Amniotic epithelial cell (primary cell): ENCODE measurements around the gene ADPGK.
"Not testable (repeated sequence)": the region's sequence is repeated elsewhere in the genome, so short reads cannot be mapped to it uniquely, and the experiment has no call there.

Experiments used
- DNase-seq: peaks from one replicate; pipeline ENCODE4 v3.0.0-alpha.2; 2010; ENCODE audit warnings: low read depth

The ADPGK gene

DNA sequence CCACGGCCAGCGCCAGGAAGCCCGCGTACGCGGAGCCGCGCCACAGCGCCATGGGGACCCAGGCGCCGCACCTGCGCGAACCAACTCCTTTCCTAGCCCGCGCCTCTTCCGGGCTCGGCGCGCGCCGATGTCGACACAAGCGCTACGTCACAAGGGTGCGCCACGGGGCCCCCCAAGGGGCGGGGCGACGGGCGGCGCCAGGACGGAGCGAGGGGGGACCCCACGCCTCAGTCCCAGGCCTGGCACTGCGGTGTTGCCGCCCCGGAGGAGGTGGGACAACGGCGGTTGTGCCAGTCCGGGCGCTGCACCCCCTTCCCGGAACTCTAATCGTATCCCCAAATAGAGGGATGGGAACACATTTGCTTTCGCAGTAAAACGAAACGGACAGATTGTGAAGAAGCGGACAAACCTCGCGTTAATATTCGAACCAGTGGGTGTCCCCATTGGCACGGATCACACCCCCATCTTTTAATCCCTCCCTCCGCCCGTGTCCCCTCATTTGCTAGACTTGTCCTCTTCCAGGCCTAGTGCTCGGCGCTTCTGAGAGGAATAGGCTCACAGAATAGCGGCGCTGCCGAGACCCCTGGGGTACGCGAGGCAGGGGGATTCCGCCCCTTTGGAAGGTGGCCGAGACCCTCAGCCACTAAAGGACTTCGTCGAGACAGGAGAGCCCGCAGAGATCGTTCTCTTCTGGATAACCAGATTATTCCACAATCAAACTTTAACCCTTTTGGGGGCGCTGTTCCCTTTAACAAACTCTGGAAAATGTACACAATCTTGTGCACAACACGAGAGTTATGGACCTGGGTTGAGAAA, at the start of gene ADPGK:
Gene ADPGK, minus strand, starts transcription at position 119 of the 816 bp plus-strand sequence. Its CDS starts 67 bp downstream, at position 52.
- DNase-seq = peak; percentile 83

DNA sequence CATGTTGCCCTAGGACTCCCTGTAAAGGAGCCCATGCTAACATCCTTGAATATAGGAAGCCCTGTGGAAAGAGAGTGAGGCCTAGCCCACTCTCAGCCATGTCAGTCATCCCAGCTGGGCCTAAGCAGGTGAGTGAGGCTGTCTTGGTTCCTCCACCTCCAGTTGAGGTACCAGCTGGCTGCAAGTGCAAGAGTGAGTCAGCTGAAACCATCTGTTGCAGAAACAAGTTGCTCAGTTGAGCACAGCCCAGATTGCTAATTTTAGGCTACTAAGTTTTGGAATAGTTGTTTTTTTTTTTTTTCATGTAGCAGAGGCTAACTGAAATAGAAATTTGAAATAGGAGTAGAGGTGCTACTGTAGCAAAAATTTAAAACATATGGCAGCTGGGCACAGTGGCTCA, 43.7 kb upstream of the ADPGK start:
- no peak for DNase-seq

GRCh38 chr15:72826611-72827010, 43.1 kb upstream of the ADPGK start:
- no peak for DNase-seq

GRCh38 chr15:72825829-72826228, 42.3 kb upstream of the ADPGK start:
- no peak for DNase-seq

GRCh38 chr15:72824781-72825180, 41.2 kb upstream of the ADPGK start:
- no peak for DNase-seq

- no peak for DNase-seq
Measured at GRCh38 chr15:72824112-72824511, 40.6 kb upstream of the ADPGK start.

DNA sequence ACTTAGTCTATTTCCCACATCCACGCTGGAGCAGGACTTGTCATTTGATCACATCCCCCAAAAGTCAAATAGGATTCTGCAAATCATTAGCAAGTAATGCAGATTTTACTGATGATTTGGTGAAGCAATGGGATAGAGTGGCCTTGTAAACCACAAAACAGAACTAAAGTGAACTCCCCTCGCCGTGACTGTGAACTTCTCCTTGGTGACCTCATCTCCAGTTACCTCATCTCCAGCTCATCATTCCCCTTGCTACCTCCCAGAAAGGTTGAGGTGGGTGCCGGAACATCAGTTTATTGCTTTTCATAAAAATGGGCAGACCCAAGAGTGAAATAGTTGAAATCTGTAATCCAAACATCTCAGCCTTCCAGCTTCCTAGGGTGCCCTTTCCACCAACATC, 36.7 kb upstream of the ADPGK start:
- DNase-seq = no peak

- DNase-seq = no peak
Measured at GRCh38 chr15:72818632-72819031, 35.1 kb upstream of the ADPGK start.

DNA sequence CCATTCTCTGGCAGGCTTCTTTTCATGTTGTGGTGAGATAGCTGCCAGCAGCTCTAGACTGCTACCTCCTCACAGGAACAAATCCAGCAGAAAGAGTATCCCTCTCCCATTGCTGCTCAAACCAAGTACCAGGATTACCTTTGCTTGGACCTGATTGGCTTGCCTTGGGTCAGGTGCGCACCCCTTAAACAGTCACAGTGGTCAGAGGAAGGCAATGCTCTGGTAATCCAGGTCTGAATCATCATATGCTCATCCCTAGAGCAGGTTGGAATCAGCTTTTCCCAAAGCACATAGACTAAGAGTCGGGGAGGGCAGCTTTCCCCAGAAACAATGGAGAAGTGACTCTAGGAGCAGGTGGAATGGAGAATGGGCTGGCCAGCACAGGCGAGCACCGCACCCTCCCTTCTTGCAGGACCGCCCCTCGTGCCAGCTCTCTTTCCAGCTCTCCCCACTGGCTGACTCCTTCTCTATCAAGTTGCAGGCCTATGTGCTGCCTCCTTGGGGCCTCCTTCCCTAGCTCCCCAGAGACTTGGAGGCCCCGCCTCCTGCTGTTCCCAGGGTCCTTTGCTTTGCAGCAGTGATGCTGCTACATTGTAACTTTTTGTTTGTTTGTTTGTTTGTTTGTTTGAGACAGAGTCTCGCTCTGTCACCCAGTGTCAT, 29.9 kb upstream of the ADPGK start:
- peak; percentile 7 for DNase-seq

DNA sequence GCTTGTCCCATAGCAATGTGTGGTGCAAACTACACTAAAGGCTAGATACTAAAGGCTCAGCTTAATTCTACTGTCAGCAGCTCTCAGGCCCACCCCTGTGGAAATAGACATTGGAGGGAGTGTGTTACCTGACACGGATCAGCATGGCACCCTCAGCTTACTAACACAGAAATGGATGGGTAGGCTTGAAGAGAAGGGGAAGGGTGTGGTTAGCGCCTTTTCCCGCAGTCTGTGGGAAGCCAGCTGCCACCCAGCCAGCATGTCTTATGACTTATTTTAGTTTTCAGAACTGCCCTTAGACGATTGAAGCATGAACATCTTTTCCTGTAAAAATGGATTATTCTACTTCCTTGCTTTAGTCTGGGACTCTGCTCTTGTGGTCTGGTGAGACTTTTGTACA, 25.8 kb upstream of the ADPGK start:
- no peak for DNase-seq

DNA sequence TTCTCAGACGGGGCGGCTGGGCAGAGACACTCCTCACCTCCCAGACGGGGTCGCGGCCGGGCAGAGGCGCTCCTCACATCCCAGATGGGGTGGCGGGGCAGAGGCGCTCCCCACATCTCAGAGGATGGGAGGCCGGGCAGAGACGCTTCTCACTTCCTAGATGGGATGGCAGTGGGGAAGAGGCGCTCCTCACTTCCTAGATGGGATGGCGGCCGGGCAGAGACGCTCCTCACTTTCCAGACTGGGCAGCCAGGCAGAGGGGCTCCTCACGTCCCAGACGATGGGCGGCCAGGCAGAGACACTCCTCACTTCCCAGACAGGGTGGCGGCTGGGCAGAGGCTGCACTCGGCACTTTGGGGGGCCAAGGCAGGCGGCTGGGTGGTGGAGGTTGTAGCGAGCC, 23.8 kb upstream of the ADPGK start:
- not testable (repeated sequence) for DNase-seq

GRCh38 chr15:72803006-72803405, 19.4 kb upstream of the ADPGK start:
- DNase-seq = no peak

DNA sequence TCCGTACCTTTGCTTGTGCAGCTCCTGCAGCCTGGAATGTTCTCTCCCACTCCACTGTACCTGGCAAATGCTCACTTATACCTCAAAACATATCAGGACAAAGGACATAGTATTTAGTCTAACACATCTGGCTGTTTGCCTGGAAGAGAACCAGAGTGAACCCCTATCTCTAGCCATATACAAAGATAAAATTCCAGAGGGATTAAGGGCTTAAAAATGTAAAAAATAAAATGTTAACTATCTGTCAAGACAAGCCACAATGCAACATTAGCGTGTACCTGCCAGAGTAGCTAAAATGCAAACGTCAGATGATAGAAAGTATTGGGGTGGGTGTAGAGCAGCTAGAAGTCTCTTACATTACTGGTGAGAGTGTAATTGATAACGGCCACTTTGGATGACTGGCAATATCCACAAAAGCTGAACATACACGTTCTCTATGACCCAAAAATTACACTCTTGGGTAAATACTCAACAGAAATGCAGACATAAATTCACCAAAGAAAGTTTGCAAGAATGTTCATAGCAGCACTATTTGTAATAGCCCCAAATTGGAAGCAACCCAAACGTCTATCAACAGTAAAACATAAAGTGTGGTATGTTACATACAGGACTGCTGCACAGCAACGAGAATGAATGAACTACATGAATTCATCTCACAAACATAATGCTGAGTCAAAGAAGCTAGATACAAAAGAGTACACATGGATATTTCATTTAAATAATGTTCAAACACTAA, 18.2 kb upstream of the ADPGK start:
- peak; percentile 79 for DNase-seq

GRCh38 chr15:72800833-72801481, 17.4 kb upstream of the ADPGK start:
- peak; percentile 37 for DNase-seq

DNA sequence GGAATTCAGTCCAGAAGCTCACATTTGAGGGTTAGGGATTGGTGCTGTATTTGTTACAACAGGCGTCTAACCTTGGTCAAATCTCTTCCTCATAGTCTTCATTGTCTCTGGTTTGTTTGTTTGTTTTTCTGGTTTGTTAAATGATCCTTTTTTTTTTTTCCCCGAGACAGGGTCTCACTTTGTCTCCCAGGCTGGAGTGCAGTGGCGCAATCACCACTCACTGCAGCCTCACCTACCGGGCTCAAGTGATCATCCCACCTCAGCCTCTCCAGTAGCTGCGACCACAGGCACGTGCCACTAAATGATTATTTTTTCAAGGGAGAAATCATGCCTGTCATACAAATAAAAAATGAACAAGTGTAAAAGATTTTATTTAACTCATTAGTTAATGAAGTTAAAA, 14.3 kb upstream of the ADPGK start:
- no peak for DNase-seq

DNA sequence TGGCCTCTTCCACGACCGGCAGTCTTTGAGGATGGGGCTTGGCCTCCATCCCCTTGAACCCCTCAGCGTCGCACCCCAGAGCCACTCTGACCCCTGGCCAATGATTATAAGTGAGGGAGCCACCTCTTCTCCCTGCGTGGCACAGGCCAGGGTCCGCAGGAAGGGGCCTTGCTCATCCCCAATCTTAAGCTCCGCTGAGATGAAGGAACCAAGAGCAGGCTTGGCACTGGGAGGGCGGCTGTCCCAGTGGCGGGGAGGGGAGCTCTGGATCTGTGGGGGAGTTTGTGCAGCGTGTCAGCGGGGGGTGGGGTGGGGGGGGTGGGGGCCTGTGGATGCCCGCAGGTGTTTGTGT, 13.8 kb upstream of the ADPGK start:
- no peak for DNase-seq

DNA sequence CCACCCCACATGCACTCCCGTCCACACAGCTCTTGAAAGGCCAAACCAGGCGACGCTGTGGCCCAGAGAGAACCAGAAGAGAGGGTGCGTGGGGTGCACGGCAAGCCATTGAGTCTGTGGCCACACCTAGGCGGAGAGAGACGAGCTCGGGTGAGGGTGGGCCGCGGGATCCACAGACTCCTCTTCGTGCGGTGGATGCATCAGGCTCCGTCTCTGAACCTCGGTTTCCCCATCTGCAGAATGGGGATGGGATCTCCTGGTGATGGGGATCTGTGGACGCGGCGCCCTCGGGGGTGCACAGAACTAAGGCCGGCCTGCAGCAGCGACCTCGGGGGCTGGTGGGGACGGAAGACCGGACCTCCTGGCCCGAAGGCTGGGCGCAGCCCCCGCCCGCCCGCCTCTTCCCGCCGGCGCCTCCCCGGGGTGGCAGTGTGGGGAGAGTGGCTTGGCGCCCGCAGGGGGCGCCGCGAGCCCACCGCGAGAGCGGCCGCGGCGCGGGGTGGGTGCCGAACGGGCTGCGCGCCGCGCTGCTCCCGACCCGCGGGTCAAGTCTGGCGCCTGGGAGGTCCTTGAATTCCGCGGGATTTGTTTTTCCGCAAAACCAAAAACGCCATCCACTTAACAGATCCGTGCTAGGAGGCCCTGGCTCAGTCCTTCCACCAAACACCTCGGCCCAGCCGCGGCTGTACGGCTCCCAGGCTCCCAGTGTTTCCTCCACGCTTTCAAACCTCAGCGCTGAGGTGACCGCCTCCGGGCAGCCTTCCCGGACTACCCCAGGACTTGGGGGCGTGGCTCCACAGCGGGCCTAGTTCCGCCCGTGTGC, 13.2 kb upstream of the ADPGK start:
- DNase-seq = peak; percentile 34

GRCh38 chr15:72796210-72796514, 12.6 kb upstream of the ADPGK start:
- peak; percentile 20 for DNase-seq

DNA sequence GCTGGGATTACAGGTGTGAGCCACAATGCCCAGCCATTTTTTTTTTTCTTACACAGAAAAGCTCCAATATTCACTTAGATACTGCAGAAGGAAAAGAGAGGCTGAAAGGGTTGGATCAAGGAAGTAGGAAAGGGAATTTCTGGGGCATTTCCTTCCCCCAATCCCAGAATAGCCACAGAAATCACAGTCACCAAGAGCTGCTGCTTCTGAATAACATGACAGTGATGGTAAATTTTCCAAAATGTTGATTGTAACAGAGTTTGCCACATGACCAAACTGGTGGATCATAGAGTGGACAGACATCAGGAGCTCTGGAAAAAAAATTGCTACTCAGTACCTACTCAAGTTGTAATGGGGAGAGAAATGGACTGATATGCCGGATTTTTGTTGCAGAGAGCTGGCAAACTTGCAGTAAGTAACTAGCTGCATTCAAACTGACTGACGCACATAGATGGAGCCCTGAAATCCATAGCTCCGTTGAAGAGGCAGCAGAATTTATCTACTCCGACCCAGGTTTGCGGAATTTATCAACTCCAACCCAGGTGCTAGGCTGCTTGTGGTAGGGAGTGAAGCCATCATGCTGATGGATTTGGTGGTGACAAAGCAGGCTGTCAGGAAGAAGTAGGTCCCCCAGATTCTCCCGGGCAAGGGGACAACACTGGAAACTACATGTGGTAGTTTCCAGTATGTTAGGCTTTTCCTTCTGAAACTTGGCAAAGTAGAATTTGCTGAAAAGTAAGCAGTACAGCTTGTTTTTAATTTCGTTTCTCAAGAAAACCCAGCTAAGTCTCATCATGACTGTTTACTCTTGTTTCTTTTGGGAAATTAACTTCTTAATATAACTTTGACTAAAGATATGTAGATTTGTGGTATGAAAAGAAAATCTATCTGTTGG, 10.5 kb upstream of the ADPGK start:
- DNase-seq = no peak

GRCh38 chr15:72792431-72792830, 8.9 kb upstream of the ADPGK start:
- no peak for DNase-seq
